Measurements from ENCODE around the gene SHISA9. TPM values are rescaled to one million over a fixed set of nuclear protein-coding genes. Genes with fewer than 3 reads are reported as not detected.

Gene SHISA9
- total and polyA plus RNA-seq, 3 donors from 2014 or later: 0.46 to 1.0 (median 0.68) TPM

GRCh38 chr16:12972246-12972645 is 70.8 kb downstream of the SHISA9 start:
- Histone ChIP-seq H3K4me1 (no peaks in the 10 kb centered on the region), H3K27ac (no peak overlapping the region), H3K36me3 (ENCODE audit: low read depth, missing control alignments) (no peaks in the 10 kb centered on the region), H3K9me3 (no peaks in the 10 kb centered on the region), H3K4me3 (no peak overlapping the region), H3K27me3 (no peaks in the 10 kb centered on the region)
- intact Hi-C loops (cut with DNase I; ENCODE audit: low total_unique reads): no loop called here
- 92 to 93% methylated on average over 3 of the region's 3 CpGs for WGBS, 2 donors
- TF ChIP-seq, protein P1, sequence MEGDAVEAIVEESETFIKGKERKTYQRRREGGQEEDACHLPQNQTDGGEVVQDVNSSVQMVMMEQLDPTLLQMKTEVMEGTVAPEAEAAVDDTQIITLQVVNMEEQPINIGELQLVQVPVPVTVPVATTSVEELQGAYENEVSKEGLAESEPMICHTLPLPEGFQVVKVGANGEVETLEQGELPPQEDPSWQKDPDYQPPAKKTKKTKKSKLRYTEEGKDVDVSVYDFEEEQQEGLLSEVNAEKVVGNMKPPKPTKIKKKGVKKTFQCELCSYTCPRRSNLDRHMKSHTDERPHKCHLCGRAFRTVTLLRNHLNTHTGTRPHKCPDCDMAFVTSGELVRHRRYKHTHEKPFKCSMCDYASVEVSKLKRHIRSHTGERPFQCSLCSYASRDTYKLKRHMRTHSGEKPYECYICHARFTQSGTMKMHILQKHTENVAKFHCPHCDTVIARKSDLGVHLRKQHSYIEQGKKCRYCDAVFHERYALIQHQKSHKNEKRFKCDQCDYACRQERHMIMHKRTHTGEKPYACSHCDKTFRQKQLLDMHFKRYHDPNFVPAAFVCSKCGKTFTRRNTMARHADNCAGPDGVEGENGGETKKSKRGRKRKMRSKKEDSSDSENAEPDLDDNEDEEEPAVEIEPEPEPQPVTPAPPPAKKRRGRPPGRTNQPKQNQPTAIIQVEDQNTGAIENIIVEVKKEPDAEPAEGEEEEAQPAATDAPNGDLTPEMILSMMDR (IDR thresholded peaks at IDR 0.05): no peak
- no peak for TF ChIP-seq POLR2A (IDR thresholded peaks at IDR 0.05)
- DNase-seq: no peak

DNA sequence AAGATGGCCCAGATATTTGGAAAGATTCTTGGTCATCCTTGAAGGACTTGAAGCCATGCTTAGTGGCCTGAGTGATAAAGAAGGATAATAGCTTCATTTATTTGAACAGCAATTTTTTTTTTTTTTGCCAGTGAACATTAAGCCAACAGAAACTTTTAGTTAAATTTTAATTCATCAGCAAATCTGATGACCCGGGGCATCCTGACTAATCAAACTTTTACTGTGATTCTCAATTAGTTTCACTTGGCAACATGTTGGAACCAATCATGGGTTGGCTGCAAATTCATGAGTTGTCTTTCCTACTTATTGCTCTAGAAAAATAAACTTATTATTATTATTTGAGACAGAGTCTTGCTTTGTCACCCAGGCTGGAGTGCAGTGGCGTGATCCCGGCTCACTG is 74.4 kb downstream of the SHISA9 start:
- no peaks in the 10 kb centered on the region for H3K4me1 ChIP-seq
- 82 to 95% methylated on average over 3 of the region's 3 CpGs for WGBS, 2 donors

DNA sequence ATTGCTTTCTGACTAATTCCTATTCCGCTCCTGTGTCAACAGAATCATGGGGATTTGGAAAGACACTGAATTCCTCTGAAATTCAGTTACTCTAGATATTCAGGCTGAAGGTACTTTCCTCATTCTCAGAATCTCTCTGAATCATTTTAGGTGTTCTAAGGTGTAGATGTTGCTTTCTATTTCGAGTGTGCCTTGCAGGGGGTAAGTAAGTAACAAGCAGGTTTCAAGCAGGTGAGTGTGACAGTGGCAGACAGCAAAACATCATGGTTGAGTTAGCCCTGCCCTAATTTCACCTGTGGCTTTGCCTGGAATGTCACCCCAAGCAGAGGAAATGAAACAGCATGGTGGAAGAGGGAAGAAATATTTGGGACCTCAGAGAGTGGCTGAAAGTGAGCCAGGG is 75.1 kb downstream of the SHISA9 start:
- intact Hi-C loops (cut with DNase I; ENCODE audit: low total_unique reads): no loop called here
- TF ChIP-seq, protein P1 (IDR thresholded peaks at IDR 0.05): no peak
- TF ChIP-seq POLR2A (IDR thresholded peaks at IDR 0.05): no peak
- H3K4me1 ChIP-seq: no peaks in the 10 kb centered on the region
- no peak for DNase-seq
- WGBS, 2 donors: 76 to 82% methylated on average over 2 of the region's 2 CpGs
- no peaks in the 10 kb centered on the region for H3K27me3 ChIP-seq
- H3K4me3 ChIP-seq: no peak overlapping the region
- H3K36me3 ChIP-seq (ENCODE audit: low read depth, missing control alignments): no peaks in the 10 kb centered on the region
- no peaks in the 10 kb centered on the region for H3K9me3 ChIP-seq
- no peak overlapping the region for H3K27ac ChIP-seq

More for the DNA sequence above, 74.4 kb downstream of the SHISA9 start:
- Histone ChIP-seq H3K27me3 (no peaks in the 10 kb centered on the region), H3K27ac (no peak overlapping the region), H3K9me3 (no peaks in the 10 kb centered on the region), H3K4me3 (no peak overlapping the region), H3K36me3 (ENCODE audit: low read depth, missing control alignments) (no peaks in the 10 kb centered on the region)
- DNase-seq: no peak
- intact Hi-C loops (cut with DNase I; ENCODE audit: low total_unique reads): no loop called here
- TF ChIP-seq POLR2A (IDR thresholded peaks at IDR 0.05): no peak
- TF ChIP-seq, protein P1 (IDR thresholded peaks at IDR 0.05): no peak

DNA sequence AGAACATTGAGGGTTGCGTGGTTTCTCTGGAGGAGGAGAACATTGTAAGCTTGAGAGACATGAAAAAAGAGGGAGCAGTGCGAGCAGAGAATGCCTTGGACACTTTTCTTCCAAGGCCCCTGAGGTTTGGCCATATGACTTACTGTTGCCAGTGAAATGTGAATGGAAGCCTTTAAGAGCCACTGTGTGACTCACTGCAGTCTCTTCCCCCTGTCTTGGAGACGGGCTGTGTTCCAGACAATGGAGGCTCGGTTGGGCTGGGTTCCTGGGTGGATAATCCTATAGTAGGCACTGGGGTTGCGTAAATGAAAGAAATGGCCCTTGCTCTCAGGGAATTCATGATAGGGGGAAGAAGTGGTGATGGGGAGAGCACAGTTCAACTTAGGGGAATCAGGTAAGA is 75.5 kb downstream of the SHISA9 start:
- no peak for TF ChIP-seq POLR2A (IDR thresholded peaks at IDR 0.05)
- TF ChIP-seq, protein P1 (IDR thresholded peaks at IDR 0.05): no peak
- no peaks in the 10 kb centered on the region for H3K9me3 ChIP-seq
- no peaks in the 10 kb centered on the region for H3K36me3 ChIP-seq (ENCODE audit: low read depth, missing control alignments)
- H3K4me1 ChIP-seq: no peaks in the 10 kb centered on the region
- DNase-seq: no peak
- no peak overlapping the region for H3K27ac ChIP-seq
- no peaks in the 10 kb centered on the region for H3K27me3 ChIP-seq
- H3K4me3 ChIP-seq: no peak overlapping the region
- 87 to 88% methylated on average over 5 of the region's 5 CpGs for WGBS, 2 donors
- intact Hi-C loops (cut with DNase I; ENCODE audit: low total_unique reads): no loop called here

- Histone ChIP-seq H3K27ac (no peak overlapping the region), H3K27me3 (no peaks in the 10 kb centered on the region), H3K4me3 (no peak overlapping the region), H3K4me1 (no peaks in the 10 kb centered on the region), H3K9me3 (no peaks in the 10 kb centered on the region), H3K36me3 (ENCODE audit: low read depth, missing control alignments) (no peaks in the 10 kb centered on the region)
- no peak for DNase-seq
- intact Hi-C loops (cut with DNase I; ENCODE audit: low total_unique reads): no loop called here
- TF ChIP-seq, protein P1 (IDR thresholded peaks at IDR 0.05): no peak
- no peak for TF ChIP-seq POLR2A (IDR thresholded peaks at IDR 0.05)
Observed at GRCh38 chr16:12985516-12985915, 84.1 kb downstream of the SHISA9 start.
